ENCODE data around the gene PABPC1L2B. TPM values are rescaled to one million over a fixed set of nuclear protein-coding genes. Genes with fewer than 3 reads are reported as not detected.
"Not testable (repeated sequence)": the region's sequence is repeated elsewhere in the genome, so short reads cannot be mapped to it uniquely, and the experiment has no call there.

PABPC1L2B gene
- total RNA-seq, result not detected
- long read RNA-seq, donor 1, result 0 reads
- long read RNA-seq, donor 2, result 0 reads

- DNase-seq (ENCODE audit: low spot score); intact Hi-C loops (cut with DNase I): not testable (repeated sequence)
Measured at GRCh38 chrX:73002733-73003132, at the start of gene PABPC1L2B. Gene PABPC1L2B (plus strand): TSS chrX:73002939. CDS start chrX:73003643, 704 bp downstream.

- DNase-seq (ENCODE audit: low spot score); intact Hi-C loops (cut with DNase I): not testable (repeated sequence)
Measured at GRCh38 chrX:72959971-72960370, 42.8 kb upstream of the PABPC1L2B start.

- intact Hi-C loops (cut with DNase I); DNase-seq (ENCODE audit: low spot score): not testable (repeated sequence)
Measured at GRCh38 chrX:72971859-72972258, 30.9 kb upstream of the PABPC1L2B start.

GRCh38 chrX:72974885-72975284 lies 27.9 kb upstream of the PABPC1L2B start:
- DNase-seq (ENCODE audit: low spot score); intact Hi-C loops (cut with DNase I): not testable (repeated sequence)

GRCh38 chrX:72980894-72981469 lies 21.8 kb upstream of the PABPC1L2B start:
- peak; percentile 32 for DNase-seq (ENCODE audit: low spot score)

GRCh38 chrX:73004032-73004431 lies 1.3 kb downstream of the PABPC1L2B start:
- intact Hi-C loops (cut with DNase I); DNase-seq (ENCODE audit: low spot score): not testable (repeated sequence)

More at GRCh38 chrX:72980894-72981469, 21.8 kb upstream of the PABPC1L2B start:
- intact Hi-C loops (cut with DNase I), result not testable (repeated sequence)

- DNase-seq (ENCODE audit: low spot score), result peak; percentile 66
- intact Hi-C loops (cut with DNase I), result no loop called here
Measured at GRCh38 chrX:73021361-73022092, 18.8 kb downstream of the PABPC1L2B start.

- peak; percentile 51 for DNase-seq (ENCODE audit: low spot score)
- intact Hi-C loops (cut with DNase I), result not testable (repeated sequence)
Measured at GRCh38 chrX:73022093-73022445, 19.3 kb downstream of the PABPC1L2B start.

GRCh38 chrX:73028876-73029275 lies 26.1 kb downstream of the PABPC1L2B start:
- intact Hi-C loops (cut with DNase I), result no loop called here
- DNase-seq (ENCODE audit: low spot score), result no peak

Other genes starting within 250 kb of the PABPC1L2B start
- not detected for gene DMRTC1B, start 226.0 kb upstream of the PABPC1L2B start, total RNA-seq
- not detected for gene FAM236B, start 220.3 kb upstream of the PABPC1L2B start, total RNA-seq
- not detected for gene FAM236D, start 194.7 kb upstream of the PABPC1L2B start, total RNA-seq
- gene FAM236C, start 90.3 kb upstream of the PABPC1L2B start, total RNA-seq, result not detected
- not detected for gene FAM236A, start 64.7 kb upstream of the PABPC1L2B start, total RNA-seq
- gene DMRTC1, start 59.1 kb upstream of the PABPC1L2B start, total RNA-seq, result not detected
- gene PABPC1L2A, start 76.6 kb downstream of the PABPC1L2B start, total RNA-seq, result not detected
- gene NAP1L2, start 211.9 kb downstream of the PABPC1L2B start, total RNA-seq, result 1 to 10 TPM; 3.0 to 5.0 TPM

All from posterior vena cava (tissue), 2 donors.